GM19397 (cell line): ENCODE measurements around the gene NFIB.

Source experiments
- ATAC-seq: cut with Tn5 transposase; IDR thresholded peaks from one replicate; pipeline ENCODE4 v1.9.1; 2021; ENCODE audit warnings: mild to moderate bottlenecking, moderate library complexity; ENCODE audit not compliant: unreplicated experiment

NFIB gene

DNA sequence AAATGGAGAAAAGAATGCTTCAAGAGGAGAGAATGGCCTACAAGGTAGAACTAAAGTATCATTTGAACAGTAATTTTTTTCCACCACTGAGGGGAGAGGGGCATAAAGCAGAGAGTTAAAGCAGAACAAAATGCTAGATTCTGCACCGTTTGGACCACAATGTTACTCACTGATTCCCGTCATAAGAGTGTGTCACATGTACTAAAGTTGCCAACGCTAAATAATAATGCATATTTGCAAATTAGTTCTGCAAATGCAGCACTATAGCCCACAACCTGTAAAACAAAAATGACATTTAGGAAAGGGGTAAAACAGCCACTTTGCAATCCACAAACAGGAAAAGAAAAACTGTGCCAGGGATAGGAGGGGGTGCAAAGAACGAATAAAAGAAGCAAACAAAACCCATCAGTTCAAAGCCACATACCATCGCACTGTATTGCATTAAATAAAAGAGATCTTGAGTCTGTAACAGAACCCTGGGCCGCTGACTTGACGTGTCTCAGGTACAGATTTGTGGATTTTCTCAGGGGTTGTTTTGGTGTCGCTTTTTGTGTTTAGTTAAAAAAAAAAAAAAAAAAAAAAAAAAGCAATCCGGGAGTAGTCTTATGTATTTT, 7.7 kb upstream of the NFIB start:
- ATAC-seq, result no peak

DNA sequence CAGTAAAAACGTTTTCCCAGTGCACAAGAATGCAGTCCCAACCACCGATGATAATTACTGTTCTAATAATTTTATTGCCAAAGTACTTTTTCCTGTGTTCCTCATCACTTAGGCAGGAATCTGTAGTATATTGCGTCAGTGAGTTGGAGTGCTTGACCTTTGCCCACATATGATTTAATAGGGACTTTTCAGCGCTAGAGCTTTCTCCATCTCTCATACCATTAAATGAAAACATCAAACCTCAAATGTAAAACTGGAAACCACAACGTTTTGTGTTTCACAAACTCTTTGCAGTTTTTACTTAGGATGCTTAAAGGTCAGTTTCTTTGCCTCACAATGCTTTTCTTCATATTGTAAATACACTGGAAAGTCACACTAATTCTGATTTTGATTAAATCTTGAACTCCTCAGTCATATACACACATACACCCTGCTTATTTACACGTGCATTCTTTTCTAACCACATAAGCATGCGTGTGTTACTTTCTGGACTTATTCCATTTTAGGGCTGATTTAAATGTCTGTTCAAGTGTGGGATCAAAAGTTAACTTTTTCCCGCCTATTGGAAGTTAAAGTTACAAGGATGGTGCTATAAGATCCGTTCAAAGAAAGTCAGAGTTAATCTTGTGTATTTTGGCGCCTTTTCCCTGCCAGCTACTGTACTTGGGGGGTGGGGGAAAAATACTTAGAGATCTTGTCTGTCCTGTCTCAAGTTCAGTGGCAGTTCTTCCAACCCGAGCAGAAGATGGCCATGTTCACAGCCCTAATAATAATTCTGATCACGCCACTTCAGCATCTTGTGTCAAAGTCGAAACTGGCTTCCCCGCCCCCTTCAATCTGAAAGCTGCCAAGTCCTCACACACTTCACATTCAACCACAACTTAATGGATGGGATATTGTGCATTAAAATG, 6.6 kb upstream of the NFIB start:
- ATAC-seq, result no peak

DNA sequence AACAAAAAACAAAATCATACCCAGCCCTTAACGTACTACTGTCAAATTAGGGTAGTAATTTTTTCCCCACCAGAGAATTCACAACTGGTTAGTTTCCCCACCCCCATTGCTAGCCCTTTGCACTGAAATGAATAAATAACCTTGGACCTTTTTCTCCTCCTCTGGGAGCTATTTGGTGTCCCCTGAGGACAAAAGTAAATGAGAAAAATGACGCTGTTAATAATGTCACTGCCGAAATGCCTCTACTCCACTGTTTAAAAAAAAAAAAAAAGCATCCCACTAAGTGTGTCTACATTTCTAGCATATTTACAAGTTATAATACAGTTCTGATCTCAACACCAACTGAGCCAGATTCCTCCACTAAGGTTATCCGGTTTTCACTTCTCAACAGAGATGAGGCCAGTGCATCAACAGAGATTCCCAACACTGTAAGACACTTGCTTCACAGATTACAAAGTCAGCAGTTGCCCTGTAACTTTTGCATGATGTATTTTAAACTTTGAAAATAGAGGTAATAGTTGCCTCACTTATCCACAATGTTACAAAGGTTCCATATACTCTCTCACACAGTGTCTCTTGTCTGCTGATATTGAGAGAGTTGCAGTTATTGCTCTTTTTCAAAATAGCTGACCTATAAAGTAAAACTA, 5.1 kb upstream of the NFIB start:
- no peak for ATAC-seq

DNA sequence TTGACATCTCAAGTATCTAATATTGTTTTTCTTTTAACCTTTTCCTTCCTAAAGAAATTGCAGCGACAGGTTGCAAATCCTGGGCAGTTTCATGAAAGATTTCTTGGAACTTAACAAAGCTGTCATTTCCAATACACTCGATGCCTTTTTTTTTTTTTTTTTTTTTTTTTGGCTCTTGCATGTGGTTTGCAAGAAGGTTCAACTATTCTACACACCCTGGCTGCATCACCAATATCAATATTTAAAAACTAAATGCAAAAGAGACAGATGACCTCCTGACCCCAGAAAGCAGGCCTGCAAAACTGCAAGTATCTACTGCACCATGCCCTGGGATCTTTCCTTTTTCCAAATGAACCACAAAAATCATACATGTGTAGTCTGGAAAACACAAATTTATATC, 4.4 kb upstream of the NFIB start:
- no peak for ATAC-seq

DNA sequence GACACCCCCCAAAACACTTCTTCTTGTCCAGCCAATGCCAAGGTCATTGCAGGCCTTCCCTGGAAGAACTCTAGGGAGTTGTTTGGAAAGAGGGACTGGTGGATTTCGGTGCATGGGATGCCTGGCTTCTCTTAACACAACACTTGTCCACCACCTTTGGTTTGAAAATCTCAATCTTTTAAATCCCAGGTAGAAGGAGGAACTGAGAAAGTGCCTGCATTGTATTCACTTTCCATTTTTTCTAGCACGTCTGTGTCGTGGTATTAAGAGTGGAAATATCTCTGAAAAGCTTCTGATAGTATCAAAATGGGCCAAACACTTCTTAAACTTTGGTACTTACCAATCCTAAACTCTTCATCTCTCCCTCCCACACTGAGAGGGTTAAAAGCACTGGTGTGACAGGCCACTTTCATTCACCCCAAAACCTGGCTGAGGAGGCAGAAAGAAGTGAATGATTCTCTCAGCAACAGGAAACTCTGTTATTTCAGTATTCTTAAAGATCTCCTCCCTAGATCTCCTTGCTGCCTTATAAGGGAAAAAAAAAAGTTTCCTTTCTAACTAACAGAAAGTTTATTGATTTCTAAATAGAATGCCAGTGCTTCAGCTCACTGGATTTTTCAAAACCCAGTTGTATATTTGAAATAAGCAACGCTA, 3.9 kb upstream of the NFIB start:
- ATAC-seq, result no peak

DNA sequence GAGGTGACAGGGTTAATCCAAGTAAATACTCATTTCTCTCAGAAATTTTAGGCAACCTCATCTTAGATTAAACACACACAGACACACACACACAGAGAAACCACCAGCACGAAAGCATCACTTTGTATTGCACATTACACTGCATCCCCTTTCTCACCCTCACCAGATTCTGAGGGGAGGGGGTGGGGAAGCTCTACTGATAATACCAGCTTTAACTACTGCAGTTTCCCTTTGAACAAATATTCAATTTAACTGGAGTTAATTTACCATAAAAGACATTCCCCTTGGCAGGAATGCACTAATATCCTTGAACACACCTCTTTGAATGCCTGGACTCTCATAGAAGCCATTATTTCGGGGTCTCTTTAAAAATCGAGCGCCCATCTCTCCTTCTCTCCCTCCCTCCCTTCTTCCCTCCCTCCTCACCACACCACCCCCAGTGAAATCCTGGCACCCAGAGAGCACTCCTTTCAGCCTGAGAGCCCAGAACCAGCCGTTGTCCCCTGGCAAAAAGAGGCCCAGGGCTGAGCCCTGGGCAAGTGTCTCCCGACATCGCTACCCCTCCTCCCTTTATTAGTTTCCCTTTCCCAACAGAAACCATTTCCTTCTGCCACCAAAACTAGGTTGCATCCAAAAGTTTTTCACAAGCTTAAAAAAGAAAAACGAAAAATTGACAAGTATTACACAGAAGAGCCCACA, 2.8 kb upstream of the NFIB start:
- ATAC-seq, result no peak

DNA sequence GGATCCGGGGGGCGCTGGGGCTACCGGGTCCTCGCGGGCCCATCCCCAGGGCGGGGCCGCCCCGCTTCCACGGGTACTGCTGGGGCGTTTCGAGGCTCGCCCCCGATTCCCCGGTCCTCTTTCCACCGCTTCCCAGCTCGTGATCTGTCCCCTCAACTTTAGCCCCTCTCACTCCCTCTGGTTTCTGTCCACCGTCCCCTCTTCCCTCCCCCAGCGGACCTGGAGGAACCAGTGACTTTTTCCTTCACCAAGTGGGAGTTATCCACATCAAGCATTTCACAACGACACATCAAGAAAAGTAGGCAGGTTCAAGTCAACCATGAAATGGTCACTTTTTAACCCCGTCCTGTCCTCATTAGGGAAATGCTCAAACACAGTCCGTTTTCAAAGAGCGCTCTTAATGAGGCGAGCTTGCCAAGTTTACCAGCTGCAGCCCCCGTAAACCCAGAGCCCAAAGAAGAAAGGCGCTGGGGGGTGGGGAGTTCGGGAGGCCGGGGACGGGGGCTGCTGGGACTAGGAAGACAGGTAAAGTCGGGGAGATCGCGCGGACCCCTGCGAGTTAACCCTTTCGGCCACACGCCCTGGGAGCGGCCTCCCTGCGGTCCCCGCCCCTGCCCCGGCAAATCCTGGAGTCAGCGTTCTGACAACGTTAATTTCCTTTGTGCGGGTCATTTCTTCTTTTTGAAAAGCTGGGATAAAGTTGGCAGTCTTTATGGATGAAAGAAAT, 2.1 kb upstream of the NFIB start:
- no peak for ATAC-seq

DNA sequence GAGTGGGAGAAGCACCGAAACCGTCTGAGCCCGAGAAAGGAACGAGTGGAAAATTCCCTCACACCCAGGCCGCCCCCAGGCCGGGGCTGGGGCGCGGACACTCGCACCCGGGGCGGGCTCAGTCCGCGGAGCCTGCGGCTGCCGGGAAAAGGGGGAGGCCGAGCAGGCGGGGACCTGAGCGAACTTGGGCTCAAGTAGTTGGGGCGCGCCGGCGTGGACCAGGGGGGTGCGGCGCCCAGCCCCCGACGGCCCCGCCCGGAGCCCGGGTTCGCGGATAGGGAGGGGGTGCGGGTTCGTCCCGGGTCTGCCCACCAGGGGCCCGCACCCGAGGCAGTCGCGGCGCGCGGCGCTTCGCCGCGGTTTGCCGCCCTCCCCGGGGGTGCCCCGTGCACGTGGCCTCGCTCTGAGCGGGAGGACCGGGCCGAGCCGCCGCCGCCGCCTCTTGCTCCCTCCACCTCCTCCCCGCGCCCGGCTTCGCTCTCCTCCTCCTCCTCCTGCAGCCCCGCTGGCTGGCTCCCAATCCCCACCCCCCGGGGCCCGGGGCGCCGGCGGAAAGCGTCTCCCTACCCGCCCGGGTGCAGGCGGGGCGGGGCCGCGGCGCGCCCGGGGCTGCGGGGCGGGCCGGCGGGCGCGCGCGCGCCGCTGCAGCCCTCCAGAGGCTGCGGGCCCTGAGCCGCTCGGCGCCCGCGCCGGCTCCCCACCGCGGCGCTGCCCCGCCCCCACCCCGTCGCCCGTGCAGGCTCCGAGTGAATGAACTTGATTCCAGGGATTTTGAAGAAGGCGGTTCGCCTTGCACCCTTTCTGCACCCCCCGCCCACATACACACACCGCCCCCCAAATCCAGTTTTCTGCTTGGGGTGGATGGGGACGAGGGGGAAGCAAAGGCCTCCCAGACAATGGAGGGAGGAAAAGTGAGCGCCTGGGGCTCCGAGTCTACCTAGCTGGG, 1.3 kb upstream of the NFIB start:
- peak; percentile 39 for ATAC-seq

DNA sequence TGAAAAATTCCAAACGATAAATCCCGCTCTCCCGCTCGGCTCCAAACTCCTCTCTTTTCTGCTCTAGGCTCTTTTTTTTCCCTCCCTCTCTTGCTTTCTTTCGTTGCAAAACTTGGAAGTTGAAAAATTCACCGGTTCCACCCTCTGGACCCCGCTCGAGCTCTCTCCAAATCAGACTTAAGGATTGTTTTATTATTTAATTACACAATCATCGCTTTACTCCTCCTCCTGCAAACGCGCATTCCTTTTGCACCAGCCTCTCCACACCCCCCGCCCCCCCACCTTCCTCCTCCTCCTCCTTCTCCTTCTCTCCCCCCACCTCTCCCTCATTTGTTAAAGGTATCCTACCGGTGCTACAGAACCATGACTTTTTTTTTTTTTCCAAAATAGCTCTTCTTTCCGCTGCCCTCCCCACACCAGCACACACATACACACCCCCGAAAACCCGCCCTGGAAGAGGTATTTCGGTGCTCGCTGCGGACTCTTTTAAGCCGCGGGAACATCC, 535 bp upstream of the NFIB start:
- ATAC-seq, result no peak

DNA sequence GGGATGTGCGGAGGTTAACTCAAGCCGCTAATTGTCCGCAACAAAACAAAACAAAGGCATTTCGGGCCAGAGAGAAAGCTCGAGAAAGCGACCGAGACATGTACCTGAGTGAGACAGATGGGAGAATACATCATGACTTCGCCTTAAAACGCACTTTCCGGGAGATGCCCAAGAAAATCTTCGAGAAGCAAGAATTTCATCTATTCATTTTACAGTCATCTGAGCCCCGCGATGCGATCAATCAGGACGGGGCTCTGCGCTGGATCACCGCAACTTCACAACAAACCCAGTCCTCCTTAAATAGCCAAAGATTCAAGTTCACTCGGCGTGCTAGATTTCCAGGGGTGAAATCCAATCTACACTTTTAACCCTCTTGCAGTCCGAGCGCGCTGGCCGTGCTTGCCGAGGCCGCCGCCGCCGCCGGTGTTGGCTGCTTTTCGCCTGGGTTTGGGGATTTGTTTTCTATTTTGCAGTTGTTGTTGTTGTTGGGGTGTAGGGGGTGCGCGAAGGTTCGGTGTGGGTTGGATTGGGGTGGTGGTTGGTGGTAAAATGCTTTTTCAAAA, 482 bp downstream of the NFIB start:
- ATAC-seq, result no peak

DNA sequence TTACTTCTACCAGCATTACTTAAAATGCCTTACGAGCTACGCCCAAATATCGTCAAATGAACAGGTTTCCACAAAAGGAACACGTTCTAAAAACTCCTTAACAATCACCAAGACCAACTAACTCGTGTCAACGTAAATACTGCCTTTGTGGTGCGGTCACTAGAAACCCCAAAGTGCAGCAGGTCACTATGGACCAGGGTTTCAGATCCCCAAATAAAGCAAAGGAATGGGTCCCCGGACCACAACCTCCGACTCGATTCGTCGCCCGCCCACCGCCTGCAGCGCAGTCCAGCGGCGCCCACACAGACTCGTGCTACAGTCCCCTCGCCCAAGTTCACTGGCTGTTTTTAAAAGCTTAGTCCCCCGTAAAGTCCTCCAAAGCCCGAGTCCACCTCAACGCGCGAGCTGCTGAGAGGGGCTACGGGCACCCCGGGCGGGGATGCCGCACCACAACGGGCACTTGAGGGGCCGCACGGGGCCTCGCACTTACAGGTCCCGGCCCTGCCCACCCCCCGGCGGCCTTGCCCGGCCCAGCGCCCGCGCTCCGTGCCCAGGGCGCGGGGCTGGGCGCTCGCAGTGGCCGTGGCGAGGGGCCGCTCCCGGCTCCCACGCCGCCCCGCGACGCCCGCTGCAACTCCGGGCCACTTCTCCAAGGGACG, 1.1 kb downstream of the NFIB start:
- no peak for ATAC-seq

DNA sequence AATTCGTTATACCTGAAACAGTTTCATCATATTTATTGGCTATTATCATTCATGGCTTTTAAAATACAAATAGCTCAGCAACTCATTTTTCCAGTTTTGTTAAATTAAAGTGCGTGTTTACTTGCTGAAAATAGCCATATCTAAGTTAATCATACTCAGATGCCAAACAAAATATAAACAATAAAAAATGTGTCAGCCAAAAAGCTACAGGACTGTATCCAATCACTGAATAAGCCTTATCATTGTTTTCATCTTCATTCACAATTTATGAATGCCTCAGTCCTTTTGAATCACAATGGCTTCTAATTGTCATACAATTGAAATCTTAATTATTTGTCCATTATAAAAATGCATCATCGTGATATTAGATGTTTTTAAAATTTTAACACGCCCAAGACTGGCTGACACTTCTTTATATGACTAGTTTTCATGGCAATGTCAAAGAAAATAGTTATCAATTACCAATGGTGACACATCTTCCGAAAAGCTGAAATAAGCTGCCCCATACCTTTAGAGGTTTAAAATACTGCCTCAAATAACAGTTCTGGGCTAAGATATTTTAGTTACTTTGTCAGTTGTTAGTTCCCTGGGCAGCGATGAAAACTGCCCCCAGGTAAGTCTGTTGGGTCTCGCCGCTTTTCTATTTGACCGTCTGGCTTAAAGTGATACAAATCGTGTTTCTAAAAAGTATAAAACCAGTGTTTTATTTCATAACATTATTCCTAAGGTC, 1.8 kb downstream of the NFIB start:
- ATAC-seq, result no peak

DNA sequence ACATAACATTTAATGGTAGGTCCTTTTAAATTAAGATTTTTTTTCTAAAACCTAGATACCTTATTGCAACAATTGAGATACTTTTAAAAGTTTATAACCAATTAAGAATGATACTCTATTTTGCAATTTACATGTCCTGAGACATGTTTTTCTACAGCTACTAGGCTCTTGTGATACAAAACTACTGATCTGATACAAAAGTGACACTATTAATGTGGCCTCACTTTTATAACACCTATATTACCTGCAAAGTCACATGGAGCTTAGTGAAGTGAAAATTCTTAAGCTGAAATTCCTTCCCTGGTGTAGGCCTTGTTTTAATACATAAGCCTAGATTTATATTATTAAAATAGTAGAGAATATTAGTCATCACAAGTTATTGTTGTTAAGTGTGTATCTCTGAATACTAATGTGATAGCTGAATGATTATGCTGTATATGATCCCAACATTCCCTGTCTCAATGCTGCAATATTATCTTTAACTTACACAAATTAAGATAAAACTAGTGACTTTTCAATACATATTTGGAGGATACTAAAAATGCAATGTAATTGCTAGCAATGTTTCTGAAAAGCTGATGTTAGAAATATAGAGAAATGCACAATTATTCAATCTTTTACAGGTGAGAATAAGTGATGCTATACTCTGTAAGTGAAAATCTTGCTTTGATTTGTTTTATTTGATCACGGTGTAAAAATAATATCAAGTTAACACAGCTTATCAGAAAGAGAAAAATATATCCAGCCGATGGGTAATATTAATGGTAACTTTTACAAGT, 2.6 kb downstream of the NFIB start:
- no peak for ATAC-seq

DNA sequence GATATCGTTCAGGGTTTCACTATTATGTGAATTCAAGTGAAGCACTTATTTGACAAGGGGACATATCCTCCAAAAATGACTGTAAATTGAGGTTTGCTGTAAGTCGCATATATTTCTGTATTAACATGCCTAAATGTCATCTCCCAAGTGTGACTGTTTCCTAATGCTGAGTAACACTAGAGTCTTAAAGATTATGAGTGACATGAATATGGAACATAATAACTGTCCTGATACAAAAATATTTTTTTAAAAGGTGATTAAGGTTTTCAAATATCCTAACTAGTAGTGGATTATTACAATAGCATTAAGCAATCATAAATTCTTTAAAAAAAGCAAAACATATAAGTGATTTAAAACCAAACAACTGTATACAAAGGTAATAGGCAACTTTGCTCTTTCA, 3.6 kb downstream of the NFIB start:
- no peak for ATAC-seq

DNA sequence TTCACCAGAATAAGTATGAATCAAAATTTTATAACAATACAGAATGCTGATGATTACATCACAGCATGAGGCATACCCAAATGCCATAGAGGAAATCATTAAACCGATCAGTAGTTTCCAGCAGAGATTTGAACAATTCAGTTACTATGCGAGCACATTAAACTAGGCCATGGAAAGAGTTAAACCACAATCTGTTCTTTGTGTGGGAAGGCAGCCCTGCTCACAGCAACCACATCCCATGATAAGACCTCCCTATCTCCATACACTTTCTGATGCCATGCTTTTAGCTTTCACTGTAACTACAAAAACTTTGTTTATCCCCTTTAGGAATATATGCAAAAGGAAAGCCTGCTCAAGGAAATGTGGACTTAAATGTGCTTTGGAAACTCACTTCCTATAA, 4.5 kb downstream of the NFIB start:
- ATAC-seq, result no peak

DNA sequence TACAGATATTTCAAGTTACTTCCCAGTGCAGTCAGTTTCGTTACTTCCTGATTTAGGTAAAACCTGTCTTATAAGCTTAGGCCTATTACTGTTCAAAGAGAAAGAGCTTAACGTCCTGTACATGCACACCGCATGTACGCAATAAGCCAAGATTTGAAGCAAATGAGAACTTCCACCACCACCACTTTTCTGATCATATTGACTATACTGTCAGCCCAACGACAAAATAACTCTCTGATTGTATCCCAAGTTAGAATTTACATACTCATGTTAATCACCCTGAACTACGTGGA, 5.1 kb downstream of the NFIB start:
- ATAC-seq, result no peak
